ENCODE results near the gene GLIPR1L1.

GLIPR1L1 gene

DNA sequence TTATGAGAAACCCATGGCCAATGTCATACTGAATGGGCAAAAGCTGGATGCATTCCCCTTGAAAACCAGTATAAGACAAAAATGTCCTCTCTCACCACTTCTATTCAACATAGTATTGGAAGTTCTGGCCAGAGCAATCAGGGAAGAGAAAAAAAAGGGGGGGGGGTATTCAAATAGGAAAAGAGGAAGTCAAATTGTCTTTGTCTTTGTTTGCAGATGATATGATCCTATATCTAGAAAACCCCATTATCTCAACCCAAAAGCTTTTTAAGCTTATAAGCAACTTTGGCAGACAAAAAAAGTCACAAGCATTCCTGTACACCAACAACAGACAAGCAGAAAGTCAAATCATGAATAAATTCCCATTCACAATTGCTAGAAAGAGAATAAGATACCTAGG lies 19.5 kb downstream of the GLIPR1L1 start:
- DNase-seq: no peak

GRCh38 chr12:75360920-75361319 lies 26.4 kb downstream of the GLIPR1L1 start:
- DNase-seq: no peak

DNA sequence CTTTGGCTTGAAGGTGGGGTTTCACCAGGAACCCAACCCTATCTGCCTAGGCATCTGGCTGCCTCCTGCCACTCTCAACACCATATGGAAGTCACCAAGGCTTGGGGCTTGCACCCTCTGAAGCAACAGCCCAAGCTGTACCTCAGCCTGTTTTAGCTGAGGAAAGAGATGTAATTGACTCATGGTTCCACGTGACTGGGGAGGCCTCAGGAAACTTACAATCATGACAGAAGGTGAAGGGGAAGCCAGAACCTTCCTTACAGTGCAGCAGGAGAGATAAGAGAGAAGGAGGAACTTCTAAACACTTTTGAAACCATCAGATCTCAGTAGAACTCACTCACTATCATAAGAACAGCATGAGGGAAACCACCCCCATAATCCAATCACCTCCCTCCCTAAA lies 26.9 kb downstream of the GLIPR1L1 start:
- no peak for DNase-seq

- DNase-seq: no peak
These were observed 30.4 kb downstream of the GLIPR1L1 start for GRCh38 chr12:75364919-75365318.

DNA sequence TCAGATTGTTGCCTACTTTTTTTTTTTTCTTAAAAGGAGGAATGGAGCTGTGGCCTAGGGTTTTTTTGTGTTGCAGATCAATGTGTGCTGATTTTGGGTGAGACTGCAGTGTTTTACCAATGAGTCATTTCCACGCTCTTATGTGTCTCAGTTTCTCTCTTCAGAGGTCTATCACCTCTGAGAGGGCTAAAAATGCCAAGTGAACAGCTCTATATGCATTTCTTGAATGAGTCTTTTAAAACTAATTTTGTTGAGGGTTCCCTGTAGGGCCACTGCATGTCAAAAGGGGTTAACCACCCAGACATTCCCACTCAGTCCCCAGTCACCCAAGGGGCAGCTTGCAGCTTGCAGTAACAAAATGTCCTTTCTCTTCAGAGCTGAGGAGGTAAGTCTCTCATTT lies 32.2 kb downstream of the GLIPR1L1 start:
- no peak for DNase-seq

GRCh38 chr12:75374971-75375370 lies 40.5 kb downstream of the GLIPR1L1 start:
- DNase-seq: no peak

GRCh38 chr12:75378354-75378753 lies 43.9 kb downstream of the GLIPR1L1 start:
- DNase-seq: no peak

DNA sequence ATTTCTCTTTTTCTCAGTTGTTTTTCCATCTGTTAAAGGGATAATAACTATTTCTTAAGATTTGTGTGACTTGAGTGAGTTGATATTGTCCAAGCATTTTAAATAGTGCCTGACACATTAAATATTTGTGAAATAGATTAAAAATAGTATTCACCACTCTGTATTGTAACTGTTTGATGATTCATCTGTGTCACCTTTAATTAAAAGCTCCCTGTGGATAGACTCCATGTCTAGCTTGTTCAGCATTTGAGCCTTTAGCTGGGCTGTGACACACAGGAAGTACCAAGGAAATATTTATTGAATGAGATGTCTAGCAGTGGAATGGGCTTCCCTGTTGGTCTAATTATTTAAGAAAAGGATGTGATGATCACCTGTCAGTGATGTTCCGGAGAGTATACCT lies 54.6 kb downstream of the GLIPR1L1 start:
- no peak for DNase-seq

- DNase-seq: no peak
These were observed 55.2 kb downstream of the GLIPR1L1 start for GRCh38 chr12:75389706-75390105.

DNA sequence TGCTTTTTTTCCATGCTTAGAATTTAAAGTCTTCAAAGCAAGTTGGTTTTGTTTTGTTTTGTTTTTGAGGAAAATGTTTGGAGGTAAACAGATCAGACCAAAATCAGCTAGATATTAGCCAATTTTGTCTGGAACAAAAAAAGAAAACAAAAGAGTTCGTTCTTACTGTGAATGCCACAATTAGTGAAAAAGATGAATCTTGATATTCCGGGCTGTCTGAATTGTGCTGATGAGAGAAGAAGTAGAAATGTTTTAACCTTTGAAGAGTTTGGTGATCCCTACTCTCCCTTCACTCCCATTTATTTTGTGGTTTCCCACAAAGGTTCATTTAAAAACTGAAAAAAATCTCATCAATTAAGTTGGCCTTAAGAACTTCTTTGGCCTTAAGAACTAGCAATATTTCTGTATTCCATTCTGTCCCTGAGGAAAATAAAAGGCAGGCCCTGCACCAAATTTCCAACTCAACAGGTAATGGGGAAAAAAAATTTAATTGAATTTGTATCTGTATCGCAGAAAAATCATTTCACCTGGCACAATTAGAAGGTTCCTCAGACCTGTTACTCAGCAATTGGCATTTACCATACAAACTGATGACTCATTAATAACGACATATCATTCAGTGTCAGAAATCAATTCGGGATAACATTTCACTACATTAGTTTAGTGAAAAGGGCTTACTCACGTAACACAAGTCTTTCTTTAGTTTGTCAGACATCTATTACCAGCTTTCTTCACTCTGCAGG lies 55.9 kb downstream of the GLIPR1L1 start:
- DNase-seq: no peak

- DNase-seq: peak; percentile 72 to 84 (median 80)
These were observed 56.5 kb downstream of the GLIPR1L1 start, which contains the start of gene GLIPR1L2 for GRCh38 chr12:75390899-75391538. TSS of gene GLIPR1L2 (plus strand) at chr12:75391089. CDS start at chr12:75391117, 28 bp downstream.

DNA sequence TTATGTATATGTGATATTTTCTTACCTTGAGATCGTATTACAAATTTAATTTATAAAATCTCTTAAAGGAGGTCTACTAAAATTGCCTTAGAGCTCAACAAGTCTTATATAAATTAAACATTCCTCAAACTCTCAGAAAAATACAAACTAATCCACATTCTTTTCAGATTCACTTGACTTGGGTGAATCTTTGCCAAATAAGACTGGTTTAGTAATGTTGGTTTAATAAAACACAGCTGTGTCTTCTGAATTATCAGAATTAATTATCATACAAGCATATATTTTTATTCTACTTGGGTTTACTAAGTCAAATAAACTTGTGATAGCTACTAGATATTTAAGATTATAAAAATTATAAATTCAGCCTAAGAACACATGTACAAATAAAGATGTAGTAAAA lies 69.8 kb downstream of the GLIPR1L1 start:
- DNase-seq: no peak

- DNase-seq: no peak
These were observed 73.2 kb downstream of the GLIPR1L1 start for GRCh38 chr12:75407683-75408082.

DNA sequence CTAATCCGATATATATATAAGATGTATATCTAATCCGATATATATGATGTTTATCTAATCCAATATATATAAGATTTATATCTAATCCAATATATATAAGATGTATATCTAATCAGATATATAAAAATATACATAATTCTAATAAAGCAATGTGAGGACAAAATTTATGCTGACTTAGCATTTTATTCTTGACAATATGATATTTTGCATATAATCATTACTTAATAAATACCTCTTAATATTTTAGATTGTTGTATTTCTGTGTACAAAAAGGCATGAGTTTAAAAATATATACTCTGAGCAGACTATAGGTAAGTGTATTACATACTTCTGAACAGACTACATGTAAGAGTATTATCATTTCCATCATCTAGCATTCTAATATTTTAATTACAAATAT lies 75.4 kb downstream of the GLIPR1L1 start:
- no peak for DNase-seq

GRCh38 chr12:75414671-75415070 lies 80.2 kb downstream of the GLIPR1L1 start:
- DNase-seq: no peak

- DNase-seq: no peak
These were observed 85.4 kb downstream of the GLIPR1L1 start for GRCh38 chr12:75419841-75420240.
